Testis (tissue), 3 donors: ENCODE measurements around the gene STX1A. TPM values are rescaled to one million over a fixed set of nuclear protein-coding genes. Genes with fewer than 3 reads are reported as not detected.

Experiments
- DNase-seq: peaks from one replicate; pipeline ENCODE4 v3.0.0-alpha.2; 2019
- H3K27ac ChIP-seq, 2 donors: fragments of 200-600 bp; sonication (generic); one replicate each; pipeline ENCODE4 v1.5.1; 2019
- H3K27me3 ChIP-seq: fragments of 200-600 bp; sonication (generic); one replicate; pipeline ENCODE4 v1.5.1; 2019
- H3K36me3 ChIP-seq: fragments of 200-600 bp; sonication (generic); one replicate; pipeline ENCODE4 v1.5.1; 2017; ENCODE audit warnings: low read depth; ENCODE audit errors: missing control alignments
- H3K4me1 ChIP-seq: fragments of 200-600 bp; sonication (generic); one replicate; pipeline ENCODE4 v1.5.1; 2019
- H3K4me3 ChIP-seq, 2 donors: fragments of 200-600 bp; sonication (generic); one replicate each; pipeline ENCODE4 v1.5.1; 2017 to 2019
- H3K9me3 ChIP-seq: fragments of 200-600 bp; sonication (generic); one replicate; pipeline ENCODE4 v1.5.1; 2017
- CTCF ChIP-seq, 3 experiments: fragments of 450-650 bp in 2 of 3; fragments of 200-600 bp in 1 of 3; sonication (generic) in 1 of 3; IDR thresholded peaks; one replicate each; pipeline ENCODE4 v1.5.1; 2016 to 2019; ENCODE audit warnings: antibody characterized with exemption in 3 of 3, mild to moderate bottlenecking in 2 of 3, moderate library complexity in 1 of 3
- POLR2A ChIP-seq: fragments of 450-650 bp; IDR thresholded peaks from one replicate; pipeline ENCODE4 v1.6.1; 2017; ENCODE audit warnings: antibody characterized with exemption, mild to moderate bottlenecking, moderate library complexity
- WGBS, 2 donors: methylation state at CpG; one replicate each; pipeline ENCODE4 v1.1.5; 2018; 5-methylcytosine and 5-hydroxymethylcytosine counted together
- intact Hi-C: fragments of 100-400 bp; cut with DNase I; formaldehyde crosslinking; loops from one replicate; pipeline ENCODE4 v1.15.1; 2023; ENCODE audit warnings: low total_unique reads
- polyA plus RNA-seq: library from polyadenylated mRNA; stranded (reverse); fragments of 350-450 nt; fragmentation: Illumina TruSeq; extraction: RNeasy Lipid Tissue Mini Kit (QIAGEN cat#74804); gene quantifications from one replicate; pipeline ENCODE4 v1.2.3, GENCODE V29; 2014; ENCODE audit warnings: low read depth, low replicate concordance; ENCODE audit not compliant: insufficient read depth
- total RNA-seq, 2 donors: library from RNA; depleted of rRNA; stranded (reverse); fragments of >200 nt; gene quantifications; one replicate each; pipeline ENCODE4 v1.2.3, GENCODE V29; 2016

The STX1A gene
- total and polyA plus RNA-seq, 3 donors from 2014 or later: 13.2 to 28.2 (median 24.7) TPM

GRCh38 chr7:73718438-73718881 is 1.0 kb downstream of the STX1A start:
- H3K27ac ChIP-seq: no peak overlapping the region
- intact Hi-C loops: no loop called here
- peaks cover 25% of the 10 kb centered on the region for H3K4me1 ChIP-seq
- peak overlapping the region in 1 of 2 donors; percentile 74 for H3K4me3 ChIP-seq
- no peak for TF ChIP-seq POLR2A
- TF ChIP-seq CTCF (IDR thresholded peaks at IDR 0.05): no peak
- no peaks in the 10 kb centered on the region for H3K9me3 ChIP-seq
- DNase-seq: no peak
- 46 to 60% methylated on average over 1 to 9 of the region's 9 CpGs for WGBS, 2 donors
- H3K36me3 ChIP-seq: no peaks in the 10 kb centered on the region
- H3K27me3 ChIP-seq: no peaks in the 10 kb centered on the region

DNA sequence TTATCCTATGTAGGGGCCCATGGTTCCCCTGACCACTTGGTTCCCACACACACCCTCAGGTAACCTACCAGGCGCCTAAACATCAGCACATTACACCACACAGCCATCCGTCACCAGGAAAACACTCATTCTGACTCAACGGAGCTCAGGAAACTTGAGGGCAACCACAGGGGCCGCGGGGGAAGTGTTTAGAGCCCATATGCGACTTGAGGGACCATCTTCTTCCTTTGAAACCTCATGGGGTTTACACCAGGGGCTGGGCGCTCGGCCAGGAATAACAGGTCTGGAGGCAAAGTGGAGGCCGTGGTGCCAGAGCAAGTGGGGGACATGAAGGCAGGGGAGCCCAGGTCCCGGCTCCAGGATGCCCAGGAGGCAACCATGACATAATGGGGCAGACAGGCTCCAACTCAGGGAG is 1.5 kb downstream of the STX1A start:
- Histone ChIP-seq H3K9me3 (no peaks in the 10 kb centered on the region), H3K36me3 (no peaks in the 10 kb centered on the region), H3K27ac (no peak overlapping the region), H3K4me3 (no peak overlapping the region), H3K27me3 (no peaks in the 10 kb centered on the region), H3K4me1 (peaks cover 25% of the 10 kb centered on the region)
- no peak for TF ChIP-seq POLR2A
- TF ChIP-seq CTCF (IDR thresholded peaks at IDR 0.05): no peak
- 55 to 72% methylated on average over 9 to 10 of the region's 10 CpGs for WGBS, 2 donors
- intact Hi-C loops: no loop called here
- DNase-seq: no peak

DNA sequence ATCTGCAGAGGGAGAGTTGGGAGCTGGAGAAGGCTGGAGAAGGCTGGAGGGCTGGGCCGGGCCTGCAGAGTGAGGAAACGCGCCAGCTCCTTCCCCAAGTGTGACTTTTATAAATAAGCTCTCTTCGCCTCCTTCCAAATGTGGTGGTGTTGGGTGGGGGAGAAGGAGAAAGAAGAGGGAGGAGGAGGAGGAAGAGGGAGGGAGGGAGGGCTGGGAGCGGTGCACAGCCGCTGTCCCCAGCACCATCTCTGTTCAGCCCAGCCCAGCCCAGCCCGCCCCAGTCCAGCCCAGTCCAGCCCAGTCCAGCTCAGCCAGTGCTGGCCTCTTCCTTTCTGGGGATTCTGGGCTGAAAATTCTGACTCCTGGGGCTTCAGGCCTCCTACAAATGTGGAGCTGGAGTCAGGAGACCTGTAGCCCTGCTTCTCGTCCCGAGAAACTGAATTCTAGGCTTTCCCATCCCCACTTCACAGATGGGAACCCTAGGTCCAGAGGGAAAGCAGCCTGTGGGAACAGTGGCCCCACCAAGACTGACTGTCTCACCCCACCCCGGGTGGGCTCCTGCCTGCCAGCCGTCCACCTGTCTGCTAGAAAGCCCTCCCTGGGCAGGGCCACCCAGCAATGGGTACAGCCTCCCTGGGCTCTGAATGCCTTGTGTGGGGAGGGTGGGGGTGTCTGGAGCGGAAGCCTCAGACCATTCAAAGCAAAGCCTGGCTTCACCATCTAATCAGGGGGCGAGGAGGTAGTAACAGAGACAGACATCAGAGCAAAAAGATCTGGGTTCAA is 2.3 kb downstream of the STX1A start:
- Histone ChIP-seq H3K4me3 (no peak overlapping the region), H3K27me3 (no peaks in the 10 kb centered on the region), H3K36me3 (no peaks in the 10 kb centered on the region), H3K27ac (no peak overlapping the region), H3K4me1 (peaks cover 25% of the 10 kb centered on the region), H3K9me3 (no peaks in the 10 kb centered on the region)
- TF ChIP-seq POLR2A: no peak
- no peak for TF ChIP-seq CTCF (IDR thresholded peaks at IDR 0.05)
- WGBS, 2 donors: 68 to 74% methylated on average over 10 to 13 of the region's 13 CpGs
- DNase-seq: peak; percentile 44
- intact Hi-C loops: no loop called here

GRCh38 chr7:73716318-73716890 is 3.1 kb downstream of the STX1A start:
- DNase-seq: no peak
- intact Hi-C loops: no loop called here
- Histone ChIP-seq H3K4me1 (peaks cover 20% of the 10 kb centered on the region), H3K27ac (no peak overlapping the region), H3K36me3 (no peaks in the 10 kb centered on the region), H3K9me3 (no peaks in the 10 kb centered on the region), H3K4me3 (no peak overlapping the region), H3K27me3 (no peaks in the 10 kb centered on the region)
- TF ChIP-seq POLR2A (no peak), CTCF (IDR thresholded peaks at IDR 0.05) (no peak)
- WGBS, 2 donors: 77 to 84% methylated on average over 4 of the region's 4 CpGs
